Endothelial cell of umbilical vein (primary cell): ENCODE measurements around the gene SALL2. TPM values are rescaled to one million over a fixed set of nuclear protein-coding genes. Genes with fewer than 3 reads are reported as not detected.
"Not testable (repeated sequence)": the region's sequence is repeated elsewhere in the genome, so short reads cannot be mapped to it uniquely, and the experiment has no call there.

Experiments
- BruUV-seq: library from RNA; stranded (reverse); fragments of 400-500 nt; replicated peaks from 2 replicates; lab custom pipeline; 2021; lab: Mats Ljungman, UMichigan
- CTCF ChIA-PET: fragments of 300-600, 350-600 bp; sonication (Branson Sonifier 250); formaldehyde crosslinking; loops from one replicate; lab custom pipeline; 2021; ENCODE audit warnings: antibody characterized with exemption, inconsistent platforms; lab: Charles Lee
- POLR2A ChIA-PET: fragments of 300-600, 350-600 bp; sonication (Branson Sonifier 250); formaldehyde crosslinking; loops from one replicate; lab custom pipeline; 2021; ENCODE audit warnings: antibody characterized with exemption, inconsistent platforms; lab: Charles Lee
- DNase-seq: peaks from one replicate; pipeline ENCODE4 v3.0.0-alpha.2; 2011; ENCODE audit warnings: low read depth, low spot score
- FAIRE-seq: peaks from 2 replicates; lab custom pipeline; 2011; peaks lifted over from hg19 to GRCh38; lab: Jason Lieb, UNC
- H2AFZ ChIP-seq: 2 replicates; pipeline ENCODE4 v1.6.0; 2012; ENCODE audit warnings: low read depth, low read length, control low read depth, inconsistent platforms
- H3K27ac ChIP-seq: 2 replicates; pipeline ENCODE4 v1.5.1; 2011; ENCODE audit warnings: low read depth, mild to moderate bottlenecking, control low read depth, low read length, moderate library complexity; ENCODE audit not compliant: insufficient read depth
- H3K27me3 ChIP-seq, 2 experiments: 2 replicates each; pipeline versions ENCODE4 v1.6.0 to v1.6.1; 2011; ENCODE audit warnings: low read length in 2 of 2, mixed read lengths in 1 of 2; ENCODE audit not compliant: control insufficient read depth in 2 of 2, insufficient read depth in 2 of 2
- H3K36me3 ChIP-seq, 2 experiments: 2 replicates in 1 of 2; 3 replicates in 1 of 2; pipeline ENCODE4 v1.5.1; 2011; ENCODE audit warnings: low read length in 2 of 2, mild to moderate bottlenecking in 1 of 2, moderate library complexity in 1 of 2; ENCODE audit not compliant: control insufficient read depth in 2 of 2, insufficient read depth in 2 of 2; ENCODE audit errors: extremely low read depth in 1 of 2
- H3K4me1 ChIP-seq: 3 replicates; pipeline ENCODE4 v1.5.1; 2011; ENCODE audit warnings: mild to moderate bottlenecking, low read length; ENCODE audit not compliant: control insufficient read depth, insufficient read depth; ENCODE audit errors: extremely low read depth
- H3K4me2 ChIP-seq: 2 replicates; pipeline ENCODE4 v1.6.1; 2011; ENCODE audit warnings: low read length, control low read depth, mixed read lengths; ENCODE audit not compliant: insufficient read depth
- H3K4me3 ChIP-seq, 3 experiments: fragments of 200-600 bp in 1 of 3; sonication (generic), shearing (Covaris generic) in 1 of 3; replicated peaks in 1 of 3; 2 replicates each; pipeline ENCODE4 v1.5.1; 2011 to 2016; ENCODE audit warnings: control low read depth in 3 of 3, low read length in 3 of 3, mild to moderate bottlenecking in 2 of 3, inconsistent platforms in 1 of 3, low read depth in 1 of 3, moderate library complexity in 1 of 3; ENCODE audit not compliant: insufficient read depth in 1 of 3
- H3K79me2 ChIP-seq: 2 replicates; pipeline ENCODE4 v1.6.0; 2012; ENCODE audit warnings: low read length, inconsistent platforms; ENCODE audit not compliant: control insufficient read depth, insufficient read depth
- H3K9ac ChIP-seq: replicated peaks from 2 replicates; pipeline ENCODE3; 2011; ENCODE audit warnings: low read length, control low read depth; ENCODE audit not compliant: insufficient read depth; ENCODE audit errors: extremely low read depth
- H3K9me1 ChIP-seq: replicated peaks from 3 replicates; pipeline ENCODE4 v1.6.0; 2011; ENCODE audit warnings: mild to moderate bottlenecking, low read length; ENCODE audit not compliant: control insufficient read depth, insufficient read depth; ENCODE audit errors: extremely low read depth
- H3K9me3 ChIP-seq: replicated peaks from 2 replicates; pipeline ENCODE4 v1.5.1; 2012; ENCODE audit warnings: low read length, inconsistent platforms; ENCODE audit not compliant: control insufficient read depth, insufficient read depth
- H4K20me1 ChIP-seq: replicated peaks from 2 replicates; pipeline ENCODE3; 2011; ENCODE audit warnings: mild to moderate bottlenecking, low read length; ENCODE audit not compliant: control insufficient read depth, insufficient read depth; ENCODE audit errors: extremely low read depth
- EZH2 ChIP-seq: IDR thresholded peaks from 2 replicates; pipeline ENCODE4 v1.6.1; 2012; ENCODE audit warnings: borderline replicate concordance, low read depth, mild to moderate bottlenecking, moderate library complexity, low read length, inconsistent platforms; ENCODE audit not compliant: severe bottlenecking
- FOS ChIP-seq: IDR thresholded peaks from 2 replicates; pipeline ENCODE4 v1.6.1; 2011; ENCODE audit warnings: mild to moderate bottlenecking, low read length, moderate library complexity, borderline replicate concordance; ENCODE audit not compliant: insufficient read depth
- GATA2 ChIP-seq: IDR thresholded peaks from 2 replicates; pipeline ENCODE4 v1.7.0; 2011; ENCODE audit warnings: low read depth, mild to moderate bottlenecking, moderate library complexity, mixed read lengths, low read length; ENCODE audit not compliant: insufficient read length, insufficient read depth
- JUN ChIP-seq: IDR thresholded peaks from 2 replicates; pipeline ENCODE4 v1.6.1; 2011; ENCODE audit warnings: borderline replicate concordance, low read depth; ENCODE audit not compliant: insufficient read length, insufficient read depth
- MYC ChIP-seq: IDR thresholded peaks from one replicate; pipeline ENCODE4 v1.6.1; 2011; ENCODE audit warnings: mild to moderate bottlenecking, low read depth, low read length
- POLR2A ChIP-seq: IDR thresholded peaks from 2 replicates; pipeline ENCODE4 v1.6.1; 2012; ENCODE audit warnings: low read depth, mild to moderate bottlenecking, control low read depth, low read length
- POLR2AphosphoS5 ChIP-seq: IDR thresholded peaks from 2 replicates; pipeline ENCODE4 v1.6.1; 2012; ENCODE audit warnings: low read depth, mild to moderate bottlenecking, control low read depth, low read length, moderate library complexity; ENCODE audit not compliant: insufficient read depth
- dilution Hi-C: fragments of 300-500 bp; cut with MboI; formaldehyde crosslinking; loops from one replicate; pipeline ENCODE4 v1.15.0; 2019; ENCODE audit warnings: low sequenced_read_pairs; ENCODE audit not compliant: extremely low pct_ligation_motif_present
- intact Hi-C: fragments of 100-400 bp; cut with micrococcal nuclease; formaldehyde crosslinking; loops from one replicate; pipeline ENCODE4 v1.10.0; 2022
- polyA plus RNA-seq, 4 experiments: library from polyadenylated mRNA; depleted of rRNA in 3 of 4; stranded (reverse) in 3 of 4; unstranded in 1 of 4; fragments of >200 nt; gene quantifications; 2 replicates each; pipeline versions ENCODE4 v1.2.1 to v1.2.3, GENCODE V29; 2011 to 2012; ENCODE audit warnings: missing spikeins in 1 of 4
- total RNA-seq: library from RNA; stranded (reverse); gene quantifications from 2 replicates; pipeline ENCODE4 v1.2.3, GENCODE V29; 2021
- TF ChIP-seq, protein P1 (sequence below): IDR thresholded peaks from 2 replicates; pipeline ENCODE4 v1.6.1; 2011; ENCODE audit not compliant: insufficient read depth, insufficient read length
- TF ChIP-seq, protein P2 (sequence below), 2 donors: IDR thresholded peaks; 1 replicate in 1 of 2; 2 replicates in 1 of 2; pipeline ENCODE4 v1.5.1; 2011; ENCODE audit warnings: low read length in 2 of 2, mild to moderate bottlenecking in 2 of 2, moderate library complexity in 2 of 2, control low read depth in 1 of 2, inconsistent platforms in 1 of 2, low read depth in 1 of 2; ENCODE audit not compliant: insufficient read depth in 1 of 2; ENCODE audit errors: extremely low read depth in 1 of 2

SALL2 gene
- total and polyA plus RNA-seq, 2 donors (not counting 3 experiments of a cell fraction or from before 2014, with no cell fraction given): 2.8 to 4.6 TPM

DNA sequence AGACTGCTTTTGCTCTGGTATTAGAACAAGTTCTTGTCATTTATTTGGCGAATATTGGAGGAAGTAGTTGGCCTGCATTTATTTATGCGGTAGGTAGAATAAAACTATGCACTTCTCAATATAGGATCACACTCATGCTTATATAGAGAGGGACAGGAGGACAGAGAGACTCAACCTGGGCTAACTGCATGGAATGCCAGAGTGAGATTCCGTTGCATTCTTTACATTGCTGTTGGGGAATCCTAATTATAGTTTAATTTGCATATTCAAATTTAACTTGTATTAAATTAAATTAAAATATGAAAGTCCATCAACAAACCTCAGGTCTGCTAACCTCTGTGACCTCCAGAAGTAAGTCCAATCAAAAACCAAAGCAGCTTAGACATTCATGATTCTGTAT, 27.1 kb upstream of the SALL2 start:
- FAIRE-seq (no peak), DNase-seq (no peak)
- POLR2A ChIA-PET: no interaction called here
- BruUV-seq: no TSS peak
- H3K27ac ChIP-seq: no peak overlapping the region
- no peaks in the 10 kb centered on the region for H3K9me3 ChIP-seq
- H3K4me3 ChIP-seq: no peak overlapping the region
- CTCF ChIA-PET: interaction anchor here (3.4 kb wide), 1 partner anchor 55 kb away, joined by 24 read pairs; no protein-coding TSS in a partner anchor
- H3K9me1 ChIP-seq: no peaks in the 10 kb centered on the region
- TF ChIP-seq POLR2AphosphoS5: no peak
- TF ChIP-seq JUN: no peak
- TF ChIP-seq, protein P1, sequence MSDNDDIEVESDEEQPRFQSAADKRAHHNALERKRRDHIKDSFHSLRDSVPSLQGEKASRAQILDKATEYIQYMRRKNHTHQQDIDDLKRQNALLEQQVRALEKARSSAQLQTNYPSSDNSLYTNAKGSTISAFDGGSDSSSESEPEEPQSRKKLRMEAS: no peak
- no peak for TF ChIP-seq EZH2
- no peak for TF ChIP-seq MYC
- TF ChIP-seq, protein P2, sequence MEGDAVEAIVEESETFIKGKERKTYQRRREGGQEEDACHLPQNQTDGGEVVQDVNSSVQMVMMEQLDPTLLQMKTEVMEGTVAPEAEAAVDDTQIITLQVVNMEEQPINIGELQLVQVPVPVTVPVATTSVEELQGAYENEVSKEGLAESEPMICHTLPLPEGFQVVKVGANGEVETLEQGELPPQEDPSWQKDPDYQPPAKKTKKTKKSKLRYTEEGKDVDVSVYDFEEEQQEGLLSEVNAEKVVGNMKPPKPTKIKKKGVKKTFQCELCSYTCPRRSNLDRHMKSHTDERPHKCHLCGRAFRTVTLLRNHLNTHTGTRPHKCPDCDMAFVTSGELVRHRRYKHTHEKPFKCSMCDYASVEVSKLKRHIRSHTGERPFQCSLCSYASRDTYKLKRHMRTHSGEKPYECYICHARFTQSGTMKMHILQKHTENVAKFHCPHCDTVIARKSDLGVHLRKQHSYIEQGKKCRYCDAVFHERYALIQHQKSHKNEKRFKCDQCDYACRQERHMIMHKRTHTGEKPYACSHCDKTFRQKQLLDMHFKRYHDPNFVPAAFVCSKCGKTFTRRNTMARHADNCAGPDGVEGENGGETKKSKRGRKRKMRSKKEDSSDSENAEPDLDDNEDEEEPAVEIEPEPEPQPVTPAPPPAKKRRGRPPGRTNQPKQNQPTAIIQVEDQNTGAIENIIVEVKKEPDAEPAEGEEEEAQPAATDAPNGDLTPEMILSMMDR (IDR thresholded peaks at IDR 0.05; ENCODE audit: extremely low read depth in 1 of 2, insufficient read depth in 1 of 2, low read depth in 1 of 2, low read length in 2 of 2): no peak
- no peak for TF ChIP-seq FOS
- TF ChIP-seq GATA2: no peak
- no peak for TF ChIP-seq POLR2A
- no peak overlapping the region for H3K4me2 ChIP-seq
- H3K79me2 ChIP-seq: no peaks in the 10 kb centered on the region
- no peak overlapping the region for H3K9ac ChIP-seq
- no peak overlapping the region for H2AFZ ChIP-seq
- intact Hi-C loops: no loop called here
- H3K36me3 ChIP-seq: no peaks in the 10 kb centered on the region
- no peaks in the 10 kb centered on the region for H3K27me3 ChIP-seq
- no peaks in the 10 kb centered on the region for H4K20me1 ChIP-seq
- H3K4me1 ChIP-seq: peaks cover 5% of the 10 kb centered on the region
- dilution Hi-C loops: no loop called here

DNA sequence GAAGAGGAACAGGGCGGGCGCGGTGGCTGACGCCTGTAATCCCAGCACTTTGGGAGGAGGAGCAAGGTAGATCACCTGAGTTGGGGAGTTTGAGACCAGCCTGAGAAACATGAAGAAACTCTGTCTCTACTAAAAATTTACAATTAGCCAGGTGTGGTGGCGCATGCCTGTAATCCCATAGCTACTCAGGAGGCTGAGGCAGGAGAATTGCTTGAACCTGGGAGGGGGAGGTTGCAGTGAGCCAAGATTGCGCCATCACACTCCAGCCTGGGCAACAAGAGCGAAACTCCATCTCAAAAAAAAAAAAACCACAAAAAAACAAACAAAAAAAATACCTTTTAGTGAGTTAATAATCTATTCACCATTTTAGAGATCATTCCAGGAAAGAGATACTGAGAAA, 18.4 kb upstream of the SALL2 start:
- H3K9me3 ChIP-seq, H3K36me3 ChIP-seq, DNase-seq, H3K79me2 ChIP-seq, H3K27me3 ChIP-seq, dilution Hi-C loops, FAIRE-seq, H3K27ac ChIP-seq, BruUV-seq, H3K9ac ChIP-seq, H3K4me2 ChIP-seq, intact Hi-C loops, H4K20me1 ChIP-seq, H2AFZ ChIP-seq, H3K9me1 ChIP-seq, H3K4me3 ChIP-seq, POLR2A ChIA-PET, H3K4me1 ChIP-seq: not testable (repeated sequence)
- CTCF ChIA-PET: interaction anchor here (1.0 kb wide), 1 partner anchor 12 kb away, joined by 5 read pairs; no protein-coding TSS in a partner anchor
